Activated CD4-positive, CD25-positive, alpha-beta regulatory T cell treated with anti-CD3 and anti-CD28 coated beads, Interleukin-2, amount 50 U/mL, for 24 hours (primary cell): ENCODE results near the gene DOK6.
"Not testable (repeated sequence)": the region's sequence is repeated elsewhere in the genome, so short reads cannot be mapped to it uniquely, and the experiment has no call there.

Experiments
- ATAC-seq, 2 donors: fragments of 150-1000 bp; cut with Tn5 transposase; one replicate each; pipeline ENCODE4 v1.10.0; 2021; ENCODE audit warnings: mild to moderate bottlenecking in 1 of 2, moderate library complexity in 1 of 2

The DOK6 gene

DNA sequence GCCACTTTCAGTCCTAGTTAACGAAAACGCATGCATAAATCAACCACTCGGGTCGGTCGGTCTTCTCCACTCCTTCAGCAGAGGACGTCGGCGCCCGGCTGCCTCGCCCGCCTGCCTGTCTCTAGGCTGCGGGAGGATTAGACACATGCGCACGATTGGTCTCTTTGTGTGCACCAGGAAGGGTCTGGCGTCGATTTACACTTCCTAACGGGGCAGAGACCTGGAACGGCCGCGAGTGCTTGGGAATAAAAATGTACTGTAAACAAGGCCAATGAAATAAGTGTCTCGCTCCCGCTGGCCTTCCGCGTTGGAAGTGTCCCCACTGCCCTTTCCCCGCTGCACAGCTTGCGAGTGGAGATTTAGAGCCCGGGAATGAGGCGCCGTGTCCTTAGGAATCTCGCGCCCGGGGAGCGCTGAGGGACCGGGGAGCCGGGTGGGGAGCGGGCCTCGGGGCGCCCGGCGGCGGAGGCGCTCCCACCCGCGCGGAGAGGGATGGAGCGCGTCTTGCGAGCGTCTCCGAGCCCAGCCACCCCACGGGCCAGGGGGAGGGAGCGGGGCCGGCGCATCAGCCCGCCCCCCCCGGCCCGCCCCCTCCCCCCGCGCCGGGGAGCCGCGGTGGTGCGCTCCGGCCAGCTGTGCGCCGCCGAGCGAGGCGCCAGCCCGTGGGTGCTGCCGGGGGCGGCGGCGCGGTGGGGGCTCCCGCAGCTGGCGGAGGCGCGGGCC, at the start of gene DOK6:
Gene DOK6, plus strand, starts transcription at position 636 of the 723 bp plus-strand sequence.
- ATAC-seq, result no peak

DNA sequence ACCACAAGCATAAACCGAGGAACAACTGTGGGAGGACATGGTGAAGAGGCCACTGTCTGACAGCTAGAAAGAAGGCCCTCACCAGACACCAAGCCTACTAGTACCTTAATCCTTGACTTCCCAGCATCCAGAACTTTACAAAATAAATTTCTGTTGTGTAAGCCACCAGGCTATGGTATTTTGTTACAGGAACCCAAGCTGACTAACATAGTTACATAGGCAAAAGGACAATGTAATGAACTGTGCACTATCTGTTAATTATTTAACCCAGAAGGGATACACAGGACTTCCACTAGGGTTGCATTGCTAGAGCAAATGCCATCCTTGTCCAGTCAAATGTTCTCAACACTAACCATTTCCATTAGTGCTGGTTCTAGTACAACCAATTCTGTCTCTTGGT, 47.7 kb upstream of the DOK6 start:
- no peak for ATAC-seq

DNA sequence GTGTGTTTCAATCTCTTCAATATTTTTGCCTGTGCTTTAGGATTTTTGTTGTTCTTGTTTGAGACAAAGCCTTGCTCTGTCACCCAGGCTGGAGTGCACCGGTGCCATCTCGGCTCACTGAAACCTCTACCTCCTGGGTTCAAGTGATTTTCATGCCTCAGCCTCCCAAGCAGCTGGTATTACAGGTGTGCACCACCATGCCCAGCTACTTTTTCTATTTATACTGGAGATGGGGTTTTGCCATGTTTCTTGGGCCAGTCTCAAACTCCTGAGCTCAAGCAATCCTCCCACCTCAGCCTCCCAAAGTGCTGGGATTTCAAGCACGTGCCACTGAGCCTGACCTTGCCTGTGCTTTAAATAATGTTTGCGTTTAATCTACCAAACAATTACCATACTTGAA, 43.1 kb upstream of the DOK6 start:
- ATAC-seq, result no peak

DNA sequence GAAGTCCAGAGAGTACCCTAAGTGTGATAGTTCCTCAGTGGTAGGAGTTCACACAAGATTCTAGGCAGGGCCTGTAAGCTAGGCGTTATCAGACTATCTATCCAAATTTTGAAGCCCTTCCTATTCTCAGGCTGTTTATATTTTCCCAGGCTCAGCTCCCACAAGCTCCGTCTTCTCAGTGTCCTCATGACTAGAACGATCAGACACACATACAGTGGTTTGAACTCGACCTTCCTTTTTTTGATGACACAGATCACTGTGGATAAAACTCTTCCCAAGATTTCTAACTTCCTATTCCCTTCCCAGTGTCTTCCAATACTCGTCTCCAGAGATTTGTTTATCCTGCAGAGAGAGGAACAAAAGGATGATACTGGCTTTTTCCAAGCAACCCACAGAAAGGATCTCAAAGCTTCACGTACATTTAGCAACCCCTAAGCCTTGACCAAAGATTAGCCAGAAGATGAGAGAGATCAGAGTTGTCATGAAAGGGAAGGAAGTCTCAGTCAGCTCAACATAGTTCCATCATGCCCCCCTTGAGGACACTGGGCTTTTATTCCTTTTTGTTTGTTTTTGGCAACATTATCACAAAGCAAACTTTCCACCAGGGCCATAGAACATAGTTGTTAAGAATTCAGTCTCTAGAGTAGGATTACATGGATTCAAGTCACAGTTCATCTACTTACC, 42.3 kb upstream of the DOK6 start:
- no peak for ATAC-seq

DNA sequence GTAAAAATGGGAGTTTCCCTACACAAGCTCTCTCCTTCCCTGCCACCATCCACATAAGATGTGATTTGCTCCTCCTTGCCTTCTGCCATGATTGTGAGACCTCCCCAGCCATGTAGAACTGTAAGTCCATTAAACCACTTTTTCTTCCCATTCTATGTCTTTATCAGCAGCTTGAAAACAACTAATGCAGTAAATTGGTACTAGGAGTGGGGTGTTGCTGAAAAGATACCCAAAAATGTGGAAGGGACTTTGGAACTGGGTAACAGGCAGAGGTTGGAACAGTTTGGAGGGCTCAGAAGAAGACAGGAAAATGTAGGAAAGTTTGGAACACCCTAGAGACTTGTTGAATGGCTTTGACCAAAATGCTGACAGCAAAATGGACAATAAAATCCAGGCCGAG, 40.9 kb upstream of the DOK6 start:
- ATAC-seq, result not testable (repeated sequence)

DNA sequence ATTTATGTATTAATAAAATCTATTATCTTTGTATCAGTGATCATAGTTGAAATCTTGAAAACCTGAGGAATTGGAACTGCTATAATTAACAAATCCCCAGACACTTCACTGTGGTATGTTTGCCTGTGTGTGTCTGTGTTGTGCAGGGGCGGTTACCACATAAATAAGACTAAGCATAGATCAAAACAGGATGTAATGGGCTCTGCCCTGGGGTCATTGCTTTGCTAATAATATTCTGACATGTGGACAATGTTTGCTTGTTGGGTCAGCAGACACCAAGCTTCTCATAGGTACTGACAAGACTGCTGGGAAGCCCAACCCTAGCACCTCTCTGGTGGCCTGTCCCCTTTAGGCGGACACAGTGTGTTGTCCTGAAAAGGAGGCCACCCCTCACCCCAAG, 35.8 kb upstream of the DOK6 start:
- no peak for ATAC-seq

DNA sequence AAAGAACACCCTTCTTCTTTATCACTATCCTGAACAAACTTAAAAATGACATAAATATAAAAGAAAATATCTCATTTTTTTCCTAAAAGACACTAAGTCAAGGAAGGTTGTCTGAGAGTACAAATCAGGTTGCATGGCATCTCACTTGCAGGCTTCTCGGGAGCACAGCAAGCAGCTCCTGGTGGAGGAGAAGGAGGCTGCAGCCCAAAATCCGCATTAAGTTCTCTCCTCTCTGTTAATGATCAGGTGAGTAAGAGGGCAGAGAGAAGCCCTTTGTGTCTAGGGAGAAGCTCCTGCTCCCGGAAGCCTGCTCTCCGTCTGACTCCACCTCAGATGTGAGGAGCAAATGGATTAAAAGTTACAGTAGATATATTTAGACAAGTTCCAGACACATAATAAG, 35.0 kb upstream of the DOK6 start:
- ATAC-seq, result no peak

DNA sequence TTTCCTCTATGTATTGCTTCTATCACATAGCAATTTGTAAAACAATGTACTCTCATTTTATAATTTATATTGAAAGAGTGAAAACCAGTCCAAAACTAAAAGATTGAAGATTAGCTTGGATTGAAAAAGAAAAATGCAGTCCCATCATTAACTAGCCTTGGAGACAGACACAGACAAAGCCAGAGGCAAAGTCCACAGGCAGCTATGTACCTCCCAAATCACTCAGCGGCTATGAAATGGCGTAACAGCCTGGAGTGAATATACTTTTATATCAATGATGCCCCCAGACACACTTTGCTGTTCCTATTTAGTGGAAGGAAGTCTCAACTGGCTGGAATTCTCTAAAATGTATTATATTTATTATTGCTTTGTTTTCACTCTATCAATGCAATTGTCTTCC, 33.6 kb upstream of the DOK6 start:
- ATAC-seq, result no peak

DNA sequence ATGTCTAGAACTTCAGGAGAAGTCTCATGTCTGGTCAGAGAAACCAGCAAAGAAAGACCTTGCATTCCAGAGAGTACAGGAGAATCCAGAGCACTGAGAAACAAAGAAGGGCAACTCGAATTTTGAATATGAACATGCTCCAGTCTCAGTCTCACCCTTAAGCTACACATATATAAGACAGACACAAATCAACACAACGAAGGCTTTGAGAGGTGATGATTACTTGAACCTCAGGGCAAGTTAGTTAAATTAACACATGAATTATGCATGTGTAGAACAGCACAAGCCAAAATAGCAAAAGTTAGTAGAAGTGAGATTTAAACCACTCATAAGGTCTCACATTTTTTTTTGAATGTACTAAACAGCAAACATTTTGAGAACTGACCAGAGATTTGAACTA, 29.0 kb upstream of the DOK6 start:
- ATAC-seq, result no peak

DNA sequence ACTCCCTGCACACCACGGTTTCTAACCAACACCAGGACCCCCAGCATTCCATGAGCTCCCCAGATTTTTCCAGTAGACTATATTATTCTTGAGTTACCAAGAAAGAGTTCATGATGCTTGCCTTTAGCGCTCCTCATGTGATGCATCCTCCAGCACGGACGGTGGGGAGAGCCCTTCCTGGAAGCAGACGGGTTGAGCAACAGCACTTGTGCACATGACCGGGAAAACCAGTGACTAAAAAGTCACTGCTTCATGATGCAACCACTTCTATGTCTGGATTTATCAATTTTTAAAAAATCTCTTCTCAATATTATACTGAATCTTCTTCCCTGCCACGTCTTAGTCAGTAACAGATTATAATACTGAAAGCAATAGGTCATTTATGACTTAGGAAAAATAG, 20.4 kb upstream of the DOK6 start:
- no peak for ATAC-seq

DNA sequence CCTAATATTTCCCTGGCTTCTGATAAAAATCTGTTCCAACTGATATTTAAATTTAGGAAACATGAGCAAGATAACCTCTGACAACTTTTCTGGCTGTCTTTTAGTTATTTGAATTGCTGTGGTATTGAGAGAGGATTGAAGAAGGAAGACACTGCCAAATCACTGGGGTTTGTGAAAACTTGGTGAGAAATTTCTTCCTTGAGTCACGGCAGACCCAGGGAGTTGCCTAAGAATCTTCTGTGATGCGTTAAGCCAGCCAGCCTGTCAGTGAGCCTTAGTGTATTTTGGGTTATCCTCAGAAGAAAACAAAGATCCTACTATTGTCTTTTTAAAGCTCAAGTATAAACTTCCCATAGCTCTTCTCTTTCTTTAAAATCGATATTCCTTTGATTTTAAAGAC, 17.5 kb upstream of the DOK6 start:
- no peak for ATAC-seq

DNA sequence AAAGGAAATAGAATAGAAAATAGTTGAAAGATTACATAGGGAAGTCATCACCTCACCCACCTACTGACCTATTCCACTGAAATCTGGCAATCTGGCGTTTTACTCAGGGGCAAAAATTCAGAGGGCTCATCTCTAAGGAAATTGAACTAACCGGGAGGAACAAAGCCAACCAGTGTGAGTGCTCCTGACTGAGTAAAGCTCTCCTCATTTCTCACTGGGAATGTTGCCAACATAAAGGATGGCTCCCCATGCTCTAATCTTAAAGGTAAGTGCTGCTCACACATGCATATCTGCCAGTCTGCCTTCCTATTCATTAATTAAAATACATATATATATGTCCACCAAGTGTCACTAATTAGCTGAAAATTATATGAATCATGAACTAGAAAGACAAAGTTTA, 13.5 kb upstream of the DOK6 start:
- no peak for ATAC-seq

DNA sequence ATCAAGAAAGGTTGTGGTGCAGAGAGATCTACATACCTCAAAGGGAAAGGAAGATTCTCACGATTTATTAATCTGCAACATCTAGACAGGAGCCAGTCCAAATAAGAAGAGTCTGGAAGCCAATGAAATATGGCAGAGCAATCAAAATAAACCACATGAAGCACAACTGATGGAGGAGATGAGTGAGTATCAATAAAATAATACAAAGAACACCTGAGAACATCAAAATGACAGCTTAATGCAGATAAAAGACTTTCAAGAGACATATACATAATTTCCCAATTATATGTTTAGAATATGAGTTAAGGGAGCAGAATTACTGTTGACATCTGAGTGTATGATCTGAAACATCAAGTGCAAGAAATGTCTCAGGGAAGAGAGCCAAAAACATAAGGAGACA, 12.5 kb upstream of the DOK6 start:
- ATAC-seq, result no peak

DNA sequence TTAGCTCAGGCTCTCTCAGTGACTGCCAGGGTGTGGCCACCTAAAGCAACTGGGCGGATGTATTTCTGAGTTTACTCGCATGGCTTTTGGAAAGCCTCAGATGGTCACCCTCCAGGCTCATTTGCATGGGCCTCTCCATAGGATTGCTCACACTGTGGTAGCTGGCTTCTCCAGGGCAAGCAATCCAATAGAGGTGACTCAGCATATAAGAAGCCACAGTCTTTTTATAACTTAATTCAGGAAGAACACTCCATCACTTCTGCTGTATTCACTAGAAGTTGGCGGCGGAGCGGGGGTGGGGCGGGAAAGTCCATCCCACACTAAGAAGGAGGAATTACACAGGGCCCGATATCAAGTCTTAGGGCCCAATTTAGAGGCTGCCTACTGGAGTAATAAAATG, 3.6 kb upstream of the DOK6 start:
- no peak for ATAC-seq

DNA sequence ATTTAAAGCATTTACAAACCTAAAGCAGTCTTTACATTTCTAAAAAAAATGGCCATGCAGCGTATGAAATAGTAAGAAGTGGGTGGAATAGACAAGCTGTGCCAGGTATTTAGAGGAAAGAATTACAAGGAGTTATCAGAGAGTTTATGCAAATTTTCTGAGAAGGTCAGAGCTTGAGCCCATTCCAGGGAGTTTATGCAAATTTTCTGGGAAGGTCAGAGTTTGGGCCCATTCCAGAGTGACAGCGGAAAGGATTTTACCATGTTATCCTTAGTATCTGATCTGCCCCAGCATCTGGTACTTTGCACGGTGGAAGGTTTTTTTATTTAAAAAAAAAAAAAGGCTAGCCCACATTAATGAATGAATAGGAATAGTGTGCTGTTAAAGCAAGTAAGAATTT, 1.4 kb upstream of the DOK6 start:
- no peak for ATAC-seq

DNA sequence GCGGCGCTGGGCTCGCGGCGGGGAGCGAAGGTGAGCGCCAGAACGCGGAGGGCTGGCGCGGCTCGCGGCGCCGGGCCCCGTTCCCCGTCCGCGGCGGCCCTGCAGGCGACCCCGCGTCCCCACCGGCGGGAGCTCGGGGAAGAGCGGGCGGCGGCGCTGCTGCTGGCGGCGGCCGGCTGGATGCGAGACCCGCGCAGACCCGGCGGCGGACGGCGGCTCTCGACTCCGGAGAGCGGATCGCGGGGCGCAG, 213 bp downstream of the DOK6 start:
- no peak for ATAC-seq

DNA sequence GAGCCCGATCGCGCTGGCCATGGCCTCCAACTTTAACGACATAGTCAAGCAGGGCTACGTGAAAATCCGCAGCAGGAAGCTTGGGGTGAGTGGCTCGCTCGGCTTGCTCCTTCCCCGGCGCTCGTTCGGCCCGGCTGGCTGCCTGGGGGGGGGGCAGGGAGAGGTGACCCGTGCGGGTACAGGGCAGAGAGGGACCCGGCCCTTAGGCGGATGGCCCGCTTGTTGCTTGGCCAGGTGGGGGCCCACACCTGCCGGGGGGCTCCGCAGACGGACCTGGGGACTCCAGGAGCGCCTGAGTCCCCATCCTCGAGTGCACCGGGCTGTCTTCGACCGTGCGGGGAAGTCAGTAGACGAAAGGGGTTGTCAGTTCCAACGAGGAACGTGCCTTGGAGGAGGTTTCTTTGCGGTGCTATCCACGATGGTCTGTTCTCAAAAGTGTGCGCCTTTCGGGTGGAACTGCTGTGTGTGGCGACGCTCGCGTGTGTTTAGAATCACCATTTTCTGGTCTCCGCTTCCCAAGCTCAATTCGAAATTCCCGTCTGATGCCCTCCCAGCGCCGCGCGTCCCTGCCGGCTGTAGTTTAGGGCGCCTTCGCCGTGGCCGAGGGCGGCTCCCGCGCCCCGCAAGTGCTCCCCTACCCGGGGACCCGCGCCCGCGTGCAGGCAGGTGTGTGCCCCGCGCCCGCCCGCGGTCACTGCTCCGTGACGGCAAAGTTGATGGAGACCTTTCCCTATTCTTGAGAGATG, 711 bp downstream of the DOK6 start:
- no peak for ATAC-seq

DNA sequence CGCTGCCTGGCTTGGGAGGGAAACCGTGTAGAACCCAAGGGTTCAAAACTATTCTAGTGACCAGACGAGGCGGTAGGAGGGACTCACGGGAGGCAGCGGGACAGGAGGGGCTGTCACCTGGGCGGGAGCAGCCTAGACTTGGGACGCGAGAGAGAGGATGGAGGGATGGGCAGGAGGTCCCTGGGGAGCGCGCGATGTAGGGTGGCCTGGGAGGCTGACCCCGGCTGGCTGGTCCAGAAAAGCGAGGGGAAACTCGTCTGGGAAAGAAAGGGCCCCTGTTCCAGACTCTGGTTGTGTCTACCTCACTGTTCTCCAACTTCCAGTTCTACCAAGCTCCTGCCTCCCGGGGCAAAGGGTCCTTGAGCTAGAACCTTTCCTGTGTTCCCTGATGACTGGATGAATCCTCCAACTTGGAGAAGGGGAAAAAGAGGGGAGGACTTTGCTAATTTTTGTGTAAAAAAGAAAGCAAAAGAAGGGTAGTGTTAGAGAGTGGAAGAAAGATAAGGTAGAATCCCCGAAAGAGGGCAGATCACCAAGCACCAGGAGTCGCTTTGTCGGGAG, 1.4 kb downstream of the DOK6 start:
- no peak for ATAC-seq

DNA sequence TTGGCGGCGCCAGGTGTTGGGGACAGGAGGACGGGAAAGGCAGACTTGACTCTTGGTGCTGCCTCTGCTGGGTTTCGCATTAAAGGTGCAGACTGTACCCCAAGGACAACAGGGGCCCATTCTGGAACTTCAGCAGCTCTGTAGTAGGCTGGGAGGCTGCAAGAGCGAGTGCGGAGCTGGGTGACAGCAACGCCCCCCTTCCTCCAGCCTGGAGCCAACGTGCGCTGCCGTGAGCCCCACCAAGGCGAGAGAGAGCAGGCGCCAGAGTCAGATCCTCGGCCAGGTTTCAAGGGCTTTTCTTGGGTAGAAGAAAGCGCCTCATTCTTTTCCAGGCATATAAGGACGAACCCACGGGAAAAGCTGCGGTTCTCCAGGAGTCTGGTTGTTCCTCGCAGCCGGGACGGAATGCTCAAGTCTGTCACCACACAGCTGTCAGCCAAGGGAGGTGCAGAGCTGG, 1.9 kb downstream of the DOK6 start:
- ATAC-seq, result peak in 1 of 2 donors; percentile 23

DNA sequence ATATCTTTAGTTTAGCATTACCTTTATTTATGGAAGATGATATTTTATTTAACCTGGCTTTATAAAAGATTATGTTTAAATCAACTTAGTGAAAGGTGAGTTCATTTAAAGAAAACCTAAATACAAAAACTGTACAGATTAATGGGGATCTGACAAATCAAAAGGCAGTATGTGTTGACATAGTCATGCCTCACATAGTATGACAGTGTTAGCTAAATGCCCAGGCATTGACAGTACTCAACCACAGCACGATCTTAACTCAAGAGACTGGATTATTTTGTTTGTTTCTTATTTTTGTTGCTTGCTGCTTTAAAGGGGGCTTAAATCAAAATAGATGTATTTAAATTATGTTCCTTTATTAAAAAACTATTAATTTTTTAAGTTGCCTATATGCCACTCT, 7.8 kb downstream of the DOK6 start:
- ATAC-seq, result no peak

DNA sequence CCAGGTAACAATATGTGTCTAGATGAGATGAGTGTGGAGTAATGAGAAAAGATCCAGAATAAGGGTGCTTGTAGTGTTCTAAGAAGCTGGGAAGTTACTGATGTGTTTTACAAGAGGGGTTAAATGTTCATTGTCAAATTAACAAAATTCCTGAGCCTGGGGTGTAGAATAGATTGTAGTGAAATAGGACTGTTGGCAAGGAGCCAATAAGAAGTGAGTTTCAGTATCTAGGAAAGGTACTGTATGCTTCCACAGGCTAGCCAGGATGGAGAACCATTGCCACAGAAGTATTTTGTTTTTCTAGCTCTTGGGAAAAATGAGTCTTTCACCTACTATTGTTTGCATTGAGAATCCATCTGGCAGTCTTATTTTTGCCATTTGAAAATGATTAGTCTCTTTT, 10.5 kb downstream of the DOK6 start:
- ATAC-seq, result no peak

DNA sequence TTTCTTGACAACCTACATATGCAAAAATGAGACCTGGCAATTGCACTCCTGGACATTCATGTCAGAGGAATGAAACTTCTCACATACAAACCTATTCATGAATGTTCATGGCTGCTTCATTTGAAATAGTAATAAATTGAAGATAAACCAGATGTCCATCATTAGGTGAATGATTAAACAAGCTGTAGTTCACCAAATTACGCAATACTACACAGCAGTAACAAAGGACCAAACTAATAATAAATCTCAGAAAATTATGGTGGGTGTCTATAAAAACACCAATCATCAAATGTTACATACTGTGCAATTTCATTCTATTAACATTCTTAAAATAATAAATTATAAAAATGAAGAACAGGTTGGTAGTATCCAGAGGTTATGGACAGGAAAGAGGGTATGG, 13.5 kb downstream of the DOK6 start:
- no peak for ATAC-seq

DNA sequence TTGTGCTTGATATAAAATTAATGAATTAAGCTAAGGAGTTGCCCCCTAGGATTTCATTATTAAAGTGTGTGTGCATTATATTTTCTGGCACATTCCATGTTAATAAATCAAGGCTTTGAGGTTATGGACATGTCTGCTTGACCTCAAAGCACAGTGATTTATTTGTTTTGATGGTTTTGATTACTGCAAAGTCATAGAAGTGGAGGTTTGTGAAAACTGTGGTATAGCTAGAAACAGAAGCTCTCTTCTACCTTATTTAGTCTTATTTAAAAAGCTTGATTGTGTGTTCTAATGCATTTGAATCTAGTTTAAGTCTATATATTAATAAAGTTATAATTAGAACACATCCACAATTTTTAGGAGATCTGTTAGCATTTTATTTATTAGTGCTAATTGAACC, 32.2 kb downstream of the DOK6 start:
- ATAC-seq, result no peak

DNA sequence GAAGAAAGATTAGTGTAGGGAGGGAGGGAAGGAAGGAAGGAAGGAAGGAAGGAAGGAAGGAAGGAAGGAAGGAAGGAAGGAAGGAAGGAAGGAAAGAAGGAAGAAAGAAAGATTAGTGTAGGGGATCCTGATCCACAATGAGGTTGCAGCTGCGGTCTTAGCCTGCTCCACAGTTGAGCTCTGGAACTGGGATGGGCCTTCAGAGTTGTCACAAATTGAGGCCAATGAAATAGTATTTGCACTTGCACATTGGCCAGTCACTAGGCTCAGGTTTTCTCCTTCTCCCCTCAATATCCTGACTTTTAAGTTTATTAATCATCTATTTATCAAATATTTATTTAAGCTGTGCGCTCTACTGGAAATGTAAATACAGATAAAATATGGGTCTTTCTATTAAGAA, 34.3 kb downstream of the DOK6 start:
- no peak for ATAC-seq
